ENCODE data around the gene SREK1.

Gene SREK1

GRCh38 chr5:66224773-66225553 lies 80.9 kb downstream of the SREK1 start:
- H3K27ac ChIP-seq = no peak overlapping the region
- TF ChIP-seq CTCF (conservative IDR thresholded peaks at IDR 0.05) (no peak), ZFX (IDR thresholded peaks at IDR 0.05) (no peak)

- H3K27ac ChIP-seq = no peak overlapping the region
- TF ChIP-seq CTCF (conservative IDR thresholded peaks at IDR 0.05) = no peak
- TF ChIP-seq ZFX (IDR thresholded peaks at IDR 0.05) = no peak
These were observed 86.5 kb downstream of the SREK1 start for GRCh38 chr5:66230551-66230950.

GRCh38 chr5:66231508-66231907 lies 87.4 kb downstream of the SREK1 start:
- no peak for TF ChIP-seq CTCF (conservative IDR thresholded peaks at IDR 0.05)
- no peak for TF ChIP-seq ZFX (IDR thresholded peaks at IDR 0.05)

GRCh38 chr5:66232275-66232674 lies 88.2 kb downstream of the SREK1 start:
- H3K27ac ChIP-seq = no peak overlapping the region
- no peak for TF ChIP-seq CTCF (conservative IDR thresholded peaks at IDR 0.05)
- no peak for TF ChIP-seq ZFX (IDR thresholded peaks at IDR 0.05)

More at GRCh38 chr5:66231508-66231907, 87.4 kb downstream of the SREK1 start:
- no peak overlapping the region for H3K27ac ChIP-seq

GRCh38 chr5:66232706-66233445 lies 88.8 kb downstream of the SREK1 start:
- TF ChIP-seq CTCF (conservative IDR thresholded peaks at IDR 0.05) = no peak
- no peak for TF ChIP-seq ZFX (IDR thresholded peaks at IDR 0.05)
- H3K27ac ChIP-seq = no peak overlapping the region
